ENCODE measurements around the gene TAF13. TPM values are rescaled to one million over a fixed set of nuclear protein-coding genes. Genes with fewer than 3 reads are reported as not detected.

Gene TAF13
- total RNA-seq, 1 experiment from 2014 or later = 21.9 TPM

GRCh38 chr1:109080441-109081082, 4.8 kb upstream of the TAF13 start:
- H3K4me1 Mint-ChIP-seq (ENCODE audit: low read depth, unreplicated experiment) = no peaks in the 10 kb centered on the region
- BruUV-seq (replicated peaks) = no TSS peak
- no peaks in the 10 kb centered on the region for H3K9me3 Mint-ChIP-seq (ENCODE audit: unreplicated experiment)
- ChIA-PET POLR2A (no interaction called here), CTCF (no interaction called here)
- intact Hi-C loops (cut with micrococcal nuclease; ENCODE audit: unreplicated experiment) = no loop called here
- Histone ChIP-seq H3K9me3 (no peaks in the 10 kb centered on the region), H3K27me3 (replicated peaks; ENCODE audit: control insufficient read depth, insufficient read depth, low read length) (no peaks in the 10 kb centered on the region), H3K36me3 (ENCODE audit: control insufficient read depth, insufficient read depth, low read length) (no peaks in the 10 kb centered on the region), H3K4me1 (no peaks in the 10 kb centered on the region), H3K4me3 (ENCODE audit: low read depth, low read length) (no peak overlapping the region)
- no peak overlapping the region for H3K27ac Mint-ChIP-seq (ENCODE audit: unreplicated experiment)
- no peaks in the 10 kb centered on the region for H3K27me3 Mint-ChIP-seq (ENCODE audit: insufficient read depth, unreplicated experiment)
- DNase-seq = no peak
- TF ChIP-seq CTCF (IDR thresholded peaks at IDR 0.05; ENCODE audit: insufficient read depth in 1 of 2, low read depth in 1 of 2, low read length in 1 of 2, severe bottlenecking in 1 of 2, unreplicated experiment in 1 of 2) = no peak
- peaks cover 6% of the 10 kb centered on the region for H3K36me3 Mint-ChIP-seq (ENCODE audit: insufficient read depth, unreplicated experiment)
- no peak overlapping the region for H3K4me3 Mint-ChIP-seq (ENCODE audit: unreplicated experiment)

DNA sequence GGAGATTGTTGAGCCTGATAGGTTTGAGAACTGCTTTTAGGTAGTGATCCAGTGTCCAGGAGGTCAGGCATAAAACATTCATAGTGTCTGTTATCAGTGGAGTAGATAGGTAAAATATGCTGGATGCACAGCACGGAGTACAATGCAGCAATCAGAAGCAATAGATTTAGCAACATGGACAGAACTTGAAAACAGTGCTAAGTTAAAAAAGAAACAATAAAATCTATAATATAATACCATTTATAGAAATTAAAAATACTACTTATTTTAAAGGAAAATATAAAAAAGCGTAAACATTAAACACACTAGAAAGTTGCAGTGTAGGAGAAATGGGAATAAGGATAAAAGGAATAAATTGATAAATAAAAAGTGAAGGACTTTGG, 3.4 kb upstream of the TAF13 start:
- no TSS peak for BruUV-seq (replicated peaks)
- ChIA-PET POLR2A (no interaction called here), CTCF (no interaction called here)
- Histone ChIP-seq H3K27me3 (replicated peaks; ENCODE audit: control insufficient read depth, insufficient read depth, low read length) (no peaks in the 10 kb centered on the region), H3K4me1 (no peaks in the 10 kb centered on the region), H3K9me3 (no peaks in the 10 kb centered on the region), H3K36me3 (ENCODE audit: control insufficient read depth, insufficient read depth, low read length) (no peaks in the 10 kb centered on the region), H3K4me3 (ENCODE audit: low read depth, low read length) (no peak overlapping the region)
- peaks cover 8% of the 10 kb centered on the region for H3K36me3 Mint-ChIP-seq (ENCODE audit: insufficient read depth, unreplicated experiment)
- no peak for DNase-seq
- H3K4me3 Mint-ChIP-seq (ENCODE audit: unreplicated experiment) = no peak overlapping the region
- H3K27me3 Mint-ChIP-seq (ENCODE audit: insufficient read depth, unreplicated experiment) = no peaks in the 10 kb centered on the region
- intact Hi-C loops (cut with micrococcal nuclease; ENCODE audit: unreplicated experiment) = no loop called here
- H3K9me3 Mint-ChIP-seq (ENCODE audit: unreplicated experiment) = no peaks in the 10 kb centered on the region
- H3K27ac Mint-ChIP-seq (ENCODE audit: unreplicated experiment) = no peak overlapping the region
- no peaks in the 10 kb centered on the region for H3K4me1 Mint-ChIP-seq (ENCODE audit: low read depth, unreplicated experiment)
- no peak for TF ChIP-seq CTCF (IDR thresholded peaks at IDR 0.05; ENCODE audit: insufficient read depth in 1 of 2, low read depth in 1 of 2, low read length in 1 of 2, severe bottlenecking in 1 of 2, unreplicated experiment in 1 of 2)

DNA sequence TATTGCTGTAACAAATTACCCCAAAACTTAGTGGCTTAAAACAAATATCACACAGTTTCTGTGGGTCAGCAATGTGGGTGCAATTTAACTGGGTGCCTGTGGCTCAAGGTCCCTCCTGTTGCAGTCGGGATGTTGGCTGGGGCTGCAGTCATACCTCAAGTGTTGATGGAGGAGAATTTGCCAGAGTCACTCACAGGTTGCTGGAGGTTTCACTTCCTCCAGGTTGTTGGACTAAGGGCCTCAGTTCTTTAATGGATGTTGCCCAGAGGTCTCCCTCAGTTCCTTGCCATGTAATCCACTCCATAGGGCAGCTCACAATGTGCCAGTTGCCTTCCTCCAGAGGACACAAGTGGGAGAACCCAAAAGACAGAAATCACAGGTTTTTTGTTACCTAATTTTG, 2.5 kb upstream of the TAF13 start:
- H3K27ac Mint-ChIP-seq (ENCODE audit: unreplicated experiment) = no peak overlapping the region
- H3K4me3 ChIP-seq (ENCODE audit: low read depth, low read length) = no peak overlapping the region
- no TSS peak for BruUV-seq (replicated peaks)
- ChIA-PET POLR2A (no interaction called here), CTCF (no interaction called here)
- no peaks in the 10 kb centered on the region for H3K27me3 Mint-ChIP-seq (ENCODE audit: insufficient read depth, unreplicated experiment)
- peaks cover 8% of the 10 kb centered on the region for H3K36me3 Mint-ChIP-seq (ENCODE audit: insufficient read depth, unreplicated experiment)
- intact Hi-C loops (cut with micrococcal nuclease; ENCODE audit: unreplicated experiment) = no loop called here
- no peaks in the 10 kb centered on the region for H3K9me3 Mint-ChIP-seq (ENCODE audit: unreplicated experiment)
- no peaks in the 10 kb centered on the region for H3K4me1 ChIP-seq
- TF ChIP-seq CTCF (IDR thresholded peaks at IDR 0.05; ENCODE audit: insufficient read depth in 1 of 2, low read depth in 1 of 2, low read length in 1 of 2, severe bottlenecking in 1 of 2, unreplicated experiment in 1 of 2) = no peak
- DNase-seq = no peak
- no peaks in the 10 kb centered on the region for H3K4me1 Mint-ChIP-seq (ENCODE audit: low read depth, unreplicated experiment)
- H3K4me3 Mint-ChIP-seq (ENCODE audit: unreplicated experiment) = no peak overlapping the region
- H3K36me3 ChIP-seq (ENCODE audit: control insufficient read depth, insufficient read depth, low read length) = no peaks in the 10 kb centered on the region
- H3K27me3 ChIP-seq (replicated peaks; ENCODE audit: control insufficient read depth, insufficient read depth, low read length) = no peaks in the 10 kb centered on the region
- H3K9me3 ChIP-seq = no peaks in the 10 kb centered on the region
